DMS53 (cell line): Measurements from ENCODE around the gene GOLGA6L7.
"Not testable (repeated sequence)": the region's sequence is repeated elsewhere in the genome, so short reads cannot be mapped to it uniquely, and the experiment has no call there.

Experiments used
- DNase-seq: peaks from one replicate; lab custom pipeline; 2025; lab: John Stamatoyannopoulos, UW

The GOLGA6L7 gene

DNA sequence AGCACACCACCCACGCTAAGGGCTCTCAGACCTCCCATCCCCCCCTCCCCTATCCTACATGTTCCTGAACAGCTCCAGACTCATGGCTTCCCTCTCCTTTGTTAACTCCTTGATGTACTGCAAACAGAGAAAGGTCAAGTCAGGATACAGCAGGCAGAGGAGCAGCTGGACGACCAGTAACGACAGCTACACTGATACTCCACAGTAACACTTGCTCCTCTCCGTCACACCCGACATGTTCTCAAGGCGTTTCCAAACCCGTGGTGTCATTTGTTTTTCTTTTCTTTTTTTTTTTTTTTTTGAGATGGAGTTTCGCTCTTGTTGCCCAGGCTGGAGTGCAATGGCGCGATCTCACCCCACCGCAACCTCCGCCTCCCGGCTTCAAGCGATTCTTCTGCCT is 4.3 kb downstream of the GOLGA6L7 start:
- not testable (repeated sequence) for DNase-seq

DNA sequence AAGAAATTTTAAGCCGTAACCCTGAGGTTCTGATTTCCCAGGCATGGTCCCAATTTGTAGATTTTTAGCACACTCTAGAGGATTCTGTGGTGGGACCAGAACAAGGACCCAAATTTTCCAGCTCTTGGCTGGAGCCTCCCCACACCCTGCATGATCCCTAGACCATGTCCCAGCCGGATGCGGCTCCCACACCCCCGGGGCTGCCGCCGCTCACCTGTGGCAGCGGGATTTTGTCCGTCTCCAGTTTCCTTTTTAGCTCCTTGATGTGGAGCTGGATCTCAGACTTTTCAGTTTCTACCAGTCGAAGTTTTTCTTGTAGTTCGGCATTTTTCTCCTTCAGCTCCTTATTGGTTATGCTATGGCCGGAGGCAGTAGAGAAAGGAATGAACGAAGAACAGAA is 4.9 kb downstream of the GOLGA6L7 start:
- not testable (repeated sequence) for DNase-seq

DNA sequence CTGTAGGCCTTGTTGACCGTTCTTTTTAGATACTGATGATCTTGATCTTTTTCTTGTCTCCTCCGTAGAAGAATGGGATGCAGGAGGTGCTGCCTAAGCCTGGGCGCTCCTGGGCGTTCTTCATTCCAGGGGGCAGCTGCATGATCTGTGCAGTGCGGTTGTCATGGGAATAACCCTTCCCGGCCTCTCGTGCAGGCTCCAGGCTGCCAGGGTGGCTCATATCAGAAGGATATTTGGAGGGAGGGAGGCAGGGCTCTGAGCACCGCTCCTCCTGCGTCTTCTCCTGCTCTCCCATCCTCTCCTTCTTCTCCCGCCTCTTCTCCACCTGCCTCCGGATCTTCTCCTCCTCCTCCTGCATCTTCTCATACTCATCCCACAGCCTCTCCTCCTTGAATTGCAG is 6.2 kb downstream of the GOLGA6L7 start:
- not testable (repeated sequence) for DNase-seq

DNA sequence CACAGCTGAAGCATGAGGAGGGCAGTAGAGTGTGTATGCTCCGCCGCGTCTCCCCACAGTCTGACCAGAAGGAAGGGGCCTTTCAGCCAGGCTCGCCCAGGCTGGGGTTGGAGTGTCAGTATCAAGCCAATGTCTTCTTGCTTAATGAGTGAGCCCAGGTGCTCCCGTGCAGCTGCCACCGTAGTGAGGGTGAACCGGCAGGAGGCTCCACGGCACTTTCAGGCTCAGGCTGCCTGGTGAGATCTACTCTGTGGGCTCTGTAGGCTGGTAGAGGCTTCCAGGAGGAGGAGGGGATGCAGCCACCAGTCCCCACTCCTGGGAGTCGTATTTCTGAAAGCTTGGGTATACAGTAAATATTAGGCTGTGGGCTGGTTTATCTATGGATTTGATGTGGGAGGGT is 8.2 kb downstream of the GOLGA6L7 start:
- not testable (repeated sequence) for DNase-seq

DNA sequence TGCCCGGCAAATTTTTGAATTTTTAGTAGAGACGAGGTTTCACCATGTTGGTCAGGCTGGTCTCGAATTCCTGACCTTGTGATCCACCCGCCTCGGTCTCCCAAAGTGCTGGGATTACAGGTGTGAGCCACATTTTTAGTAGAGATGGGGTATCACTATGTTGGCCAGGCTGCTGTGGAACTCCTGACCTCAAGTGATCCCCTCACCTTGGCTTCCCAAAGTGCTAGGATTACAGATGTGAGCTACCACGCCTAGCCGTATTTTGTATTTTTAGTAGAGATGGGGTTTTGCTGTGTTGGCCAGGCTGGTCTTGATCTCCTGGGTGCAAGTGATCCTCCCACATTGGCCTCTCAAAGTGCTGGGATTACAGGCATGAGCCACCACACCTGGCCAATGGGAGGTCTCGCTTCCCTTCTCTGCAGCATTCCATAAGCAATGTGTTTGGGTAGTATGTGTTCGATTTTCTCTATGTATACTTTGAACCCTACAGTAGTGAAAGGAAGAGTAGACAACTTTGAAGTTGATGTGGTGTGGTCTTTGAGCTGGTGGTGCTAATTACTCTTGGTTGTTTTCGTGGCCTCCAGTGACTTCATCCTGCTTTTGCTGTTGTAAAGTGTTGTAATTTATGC is 13.4 kb downstream of the GOLGA6L7 start:
- not testable (repeated sequence) for DNase-seq

DNA sequence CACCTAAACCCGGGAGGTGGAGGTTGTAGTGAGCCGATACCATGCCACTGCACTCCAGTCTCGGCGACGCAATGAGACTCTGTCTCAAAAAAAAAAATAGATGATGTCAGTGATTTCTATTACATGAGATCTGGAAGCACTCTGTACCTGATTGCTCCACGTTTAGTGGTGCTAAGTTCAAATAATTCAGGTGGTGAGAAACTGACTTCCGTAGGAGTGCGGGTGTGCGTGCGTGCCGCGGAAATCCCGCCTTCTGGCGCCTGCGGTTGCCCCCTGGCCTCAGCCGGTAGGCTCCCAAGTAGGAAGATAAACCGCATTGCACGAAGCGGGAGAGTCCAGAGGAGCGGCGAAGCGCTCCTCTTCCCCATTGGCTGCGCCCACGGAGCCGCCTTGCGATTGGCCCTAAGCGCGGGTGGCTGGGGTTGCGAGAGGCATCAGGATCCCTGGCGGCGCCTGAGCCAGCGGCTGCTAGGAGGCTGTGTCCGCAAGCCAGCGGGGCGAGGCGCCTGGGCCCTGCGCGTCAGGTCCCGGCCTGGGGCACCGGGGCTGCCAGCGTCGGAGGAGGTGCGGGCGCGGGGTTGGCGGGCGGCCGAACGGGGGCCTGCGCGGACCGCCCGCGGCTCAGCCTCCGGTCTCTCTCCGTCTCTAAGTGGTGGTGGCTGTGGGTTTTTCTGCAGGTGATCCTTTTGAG is 16.4 kb downstream of the GOLGA6L7 start:
- DNase-seq = peak; percentile 95

DNA sequence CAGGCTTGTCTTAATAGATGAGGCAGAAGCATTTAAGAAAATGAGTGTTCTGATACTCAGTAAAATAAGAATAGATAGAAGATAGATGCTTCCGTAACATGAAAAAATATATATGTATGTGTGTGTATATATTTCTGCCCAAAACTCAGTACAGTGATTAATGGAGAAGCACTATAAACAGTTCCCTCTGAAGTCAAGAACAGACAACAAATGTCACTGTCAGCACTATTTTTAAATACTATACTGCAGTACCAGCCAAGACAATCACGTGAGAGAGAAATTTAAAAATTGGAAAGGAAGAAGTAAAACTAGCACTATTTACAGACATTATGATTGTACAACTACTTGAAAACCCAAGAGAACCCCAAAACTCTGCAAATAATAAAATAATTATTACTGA is 27.0 kb downstream of the GOLGA6L7 start:
- not testable (repeated sequence) for DNase-seq

DNA sequence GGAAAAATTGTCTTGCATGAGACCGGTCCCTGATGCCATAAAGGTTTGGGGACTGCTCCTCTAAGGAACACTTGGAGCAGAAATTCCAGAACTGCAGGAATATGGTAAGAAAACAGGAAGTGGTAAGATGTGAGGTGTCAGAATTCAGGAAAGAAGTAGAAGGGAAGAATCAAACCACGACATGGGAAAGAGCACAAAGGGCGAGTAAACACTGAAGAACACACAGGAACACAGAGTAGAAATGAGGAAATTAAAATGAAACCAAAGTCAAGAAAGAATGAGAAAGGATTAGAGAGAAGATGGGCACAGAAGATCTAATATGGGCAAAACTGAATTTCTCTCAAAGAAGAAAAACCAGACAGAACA is 28.5 kb downstream of the GOLGA6L7 start:
- DNase-seq = not testable (repeated sequence)

DNA sequence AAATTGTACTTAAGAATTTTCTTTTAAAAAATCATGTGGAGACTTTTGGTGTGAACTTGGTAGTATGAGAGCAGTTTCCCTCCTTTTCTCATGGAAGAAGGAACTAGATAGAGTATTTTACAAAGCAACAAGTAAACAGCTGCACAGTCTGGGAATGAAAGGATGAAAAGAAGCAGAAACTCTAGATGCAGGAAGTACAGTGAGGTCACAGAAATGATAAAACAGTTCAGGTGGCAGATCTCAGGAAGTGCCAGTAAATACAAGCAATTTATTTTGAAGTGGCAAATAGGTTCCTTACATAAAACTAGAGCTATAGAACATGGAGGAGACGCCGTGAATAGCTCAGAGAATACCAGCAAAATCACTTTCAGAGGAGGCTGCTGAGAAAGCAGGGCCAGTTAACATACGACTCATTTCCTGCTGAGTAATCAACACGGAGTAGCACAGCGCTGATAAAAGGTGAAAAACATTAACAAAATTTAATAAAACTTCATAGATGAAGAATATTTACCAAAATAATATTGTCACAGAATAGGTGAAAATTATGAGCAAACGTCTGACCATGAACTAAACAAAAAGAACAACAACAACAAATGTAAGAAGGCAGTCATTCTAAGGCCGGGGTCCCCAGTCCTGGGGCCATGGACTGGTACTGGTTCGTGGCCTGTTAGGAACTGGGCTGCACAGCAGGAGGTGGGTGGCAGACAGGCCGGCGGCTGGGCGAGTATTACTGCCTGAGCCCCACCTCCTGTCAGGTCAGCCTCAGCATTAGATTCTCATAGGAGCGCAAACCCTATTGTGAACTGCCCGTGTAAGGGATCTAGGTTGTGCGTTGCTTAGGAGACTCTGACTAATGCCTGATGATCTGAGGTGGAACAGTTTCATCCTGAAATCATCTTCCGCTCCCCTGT is 29.2 kb downstream of the GOLGA6L7 start:
- DNase-seq = peak; percentile 34

DNA sequence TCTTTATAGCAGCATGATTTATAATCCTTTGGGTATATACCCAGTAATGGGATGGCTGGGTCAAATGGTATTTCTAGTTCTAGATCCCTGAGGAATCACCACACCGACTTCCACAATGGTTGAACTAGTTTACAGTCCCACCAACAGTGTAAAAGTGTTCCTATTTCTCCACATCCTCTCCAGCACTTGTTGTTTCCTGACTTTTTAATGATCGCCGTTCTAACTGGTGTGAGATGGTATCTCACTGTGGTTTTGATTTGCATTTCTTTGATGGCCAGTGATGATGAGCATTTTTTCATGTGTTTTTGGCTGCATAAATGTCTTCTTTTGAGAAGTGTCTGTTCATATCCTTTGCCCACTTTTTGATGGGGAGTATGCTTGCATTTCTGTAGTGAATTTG is 30.3 kb downstream of the GOLGA6L7 start:
- not testable (repeated sequence) for DNase-seq

DNA sequence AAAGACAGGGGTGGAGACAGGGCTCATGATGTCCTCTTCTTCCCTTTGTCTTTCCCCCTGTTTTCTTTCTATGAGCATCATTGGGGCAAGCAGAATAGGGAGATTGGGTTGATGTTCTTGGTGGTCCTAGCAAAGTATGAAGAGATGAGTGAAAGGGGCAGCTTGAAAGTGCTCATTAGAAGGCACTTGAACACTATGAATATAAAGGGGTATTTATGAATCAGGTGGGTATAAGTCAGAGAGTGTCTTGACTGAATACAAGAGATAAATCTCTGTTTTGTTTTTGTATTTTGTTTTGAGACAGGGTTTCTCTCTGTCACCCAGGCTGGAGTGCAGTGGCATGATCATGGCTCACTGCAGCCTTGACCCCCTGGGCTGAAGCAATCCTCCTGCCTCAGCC is 34.4 kb downstream of the GOLGA6L7 start:
- not testable (repeated sequence) for DNase-seq

DNA sequence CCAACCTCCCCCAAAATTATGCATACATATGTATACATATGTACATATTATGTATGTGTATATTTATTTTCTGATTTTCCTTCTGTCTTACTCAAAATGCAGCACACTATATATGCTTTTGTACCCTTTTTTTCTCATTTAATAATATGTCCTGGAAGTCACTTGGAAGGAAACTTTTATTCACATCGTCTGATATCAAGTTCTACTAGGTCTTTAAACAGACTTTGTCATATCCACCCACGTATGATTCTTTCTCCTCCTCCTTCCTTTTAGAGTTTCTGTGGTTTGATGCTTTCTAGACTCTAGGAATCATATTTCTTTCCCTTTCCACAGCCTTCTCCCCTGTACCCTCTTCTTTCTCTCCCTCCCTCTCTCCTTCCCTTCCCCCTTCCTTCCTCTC is 35.1 kb downstream of the GOLGA6L7 start:
- DNase-seq = not testable (repeated sequence)

DNA sequence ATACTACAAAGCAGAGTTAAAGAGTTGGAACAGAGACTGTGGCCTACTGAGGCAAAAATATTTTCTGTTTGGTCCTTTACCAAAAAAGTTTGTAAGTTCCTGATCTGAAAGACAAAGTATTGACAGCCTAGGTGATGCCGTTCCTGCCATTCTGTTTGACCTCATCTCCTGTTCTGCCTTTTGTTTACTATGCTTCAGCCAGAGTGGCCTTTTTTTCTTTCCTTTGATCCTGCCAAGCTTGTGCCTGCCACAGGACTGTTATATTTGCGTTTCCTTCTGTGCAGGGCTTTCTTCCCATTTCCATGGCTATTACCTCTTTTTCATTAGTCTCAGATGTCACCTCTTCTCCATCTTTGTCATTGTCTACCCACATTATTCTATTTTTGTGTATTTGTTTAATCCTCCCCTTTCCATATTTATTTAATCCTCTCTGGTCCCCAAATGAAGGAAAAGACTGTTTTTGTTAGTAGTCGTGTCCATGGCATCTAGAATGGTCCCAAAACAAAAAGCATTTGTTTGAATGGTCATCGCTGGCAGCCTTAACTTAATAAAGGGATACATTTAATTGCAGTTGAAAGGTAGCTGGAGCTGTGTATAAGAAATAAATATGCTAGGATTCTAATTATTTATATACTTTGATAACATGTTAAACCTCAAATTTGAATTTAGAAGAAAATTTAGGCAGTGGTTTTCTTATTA is 36.4 kb downstream of the GOLGA6L7 start:
- peak; percentile 35 for DNase-seq

DNA sequence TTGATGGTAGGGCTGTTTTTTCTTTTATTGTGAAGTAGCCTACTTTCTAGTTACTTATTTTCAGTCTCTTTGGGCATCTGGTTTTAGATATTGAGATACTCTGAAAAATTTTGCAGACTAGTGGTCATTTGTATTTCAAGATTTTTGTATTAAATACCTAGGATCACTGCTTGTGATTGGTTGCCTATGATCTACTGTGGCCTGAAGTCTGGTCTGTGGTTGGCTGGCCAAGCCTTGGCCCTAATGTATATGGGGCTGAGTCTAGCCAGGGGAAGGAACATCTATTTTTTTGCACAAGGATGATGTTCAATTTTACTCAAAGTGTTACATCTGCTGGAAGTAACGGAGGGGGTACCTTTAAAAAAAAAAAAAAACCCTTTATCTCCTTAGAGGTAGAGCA is 38.0 kb downstream of the GOLGA6L7 start:
- DNase-seq = not testable (repeated sequence)

DNA sequence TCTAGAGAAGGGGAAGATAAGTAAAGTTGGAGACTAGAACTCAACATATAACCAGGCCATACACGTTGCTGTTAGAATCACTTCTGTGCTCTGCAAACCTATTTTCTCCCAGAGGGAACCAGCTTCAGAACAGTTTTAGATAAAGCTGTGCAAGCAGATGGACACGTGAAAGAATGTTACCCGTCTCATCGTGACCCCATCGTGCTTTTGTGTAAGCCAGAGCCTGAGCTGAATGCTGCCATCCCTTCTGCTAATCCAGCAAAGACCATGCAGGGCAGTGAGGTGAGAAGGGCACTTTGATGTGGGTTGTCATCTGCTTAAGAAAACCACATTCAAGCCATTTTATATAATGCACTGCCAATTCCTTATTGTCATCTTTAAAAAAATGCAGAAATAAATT is 40.3 kb downstream of the GOLGA6L7 start:
- DNase-seq = not testable (repeated sequence)

DNA sequence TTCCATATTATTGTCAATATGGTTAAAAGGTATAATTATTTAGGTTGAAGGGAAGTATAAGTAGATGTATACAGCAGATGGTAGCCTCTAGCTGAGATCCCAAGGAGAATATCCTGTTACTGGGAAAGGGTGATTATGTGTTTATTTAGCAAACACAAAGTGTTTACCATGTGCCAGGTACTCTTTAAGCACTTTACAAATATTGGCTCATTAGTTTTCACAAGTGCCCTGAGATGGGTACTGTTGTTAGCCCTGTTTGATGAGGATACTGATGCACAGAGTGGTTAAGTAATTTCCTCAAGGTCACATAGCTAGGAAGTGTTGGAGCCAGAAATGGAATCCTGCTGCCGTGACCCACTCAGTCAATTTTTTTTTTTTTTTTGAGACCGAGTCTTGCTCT is 48.1 kb downstream of the GOLGA6L7 start:
- DNase-seq = peak; percentile 92

DNA sequence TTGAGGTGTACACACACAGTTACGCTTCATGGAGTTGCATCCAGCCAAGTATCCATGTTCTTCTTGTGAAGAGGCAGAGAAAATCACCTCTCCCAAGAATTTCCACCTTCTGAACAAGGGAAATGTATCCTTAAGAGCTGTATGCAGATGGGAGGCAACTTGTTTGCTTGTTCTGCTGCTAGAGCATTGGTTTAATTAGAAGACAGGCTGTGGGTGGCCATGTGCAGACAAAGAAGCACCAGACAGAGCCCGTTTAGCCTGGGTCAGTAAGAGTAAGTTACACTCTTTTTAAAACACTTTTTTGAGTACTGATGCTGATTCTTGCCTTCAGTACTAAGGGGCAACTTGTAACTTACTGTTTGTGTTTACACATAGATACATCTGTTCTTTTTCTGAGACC is 50.2 kb downstream of the GOLGA6L7 start:
- not testable (repeated sequence) for DNase-seq

DNA sequence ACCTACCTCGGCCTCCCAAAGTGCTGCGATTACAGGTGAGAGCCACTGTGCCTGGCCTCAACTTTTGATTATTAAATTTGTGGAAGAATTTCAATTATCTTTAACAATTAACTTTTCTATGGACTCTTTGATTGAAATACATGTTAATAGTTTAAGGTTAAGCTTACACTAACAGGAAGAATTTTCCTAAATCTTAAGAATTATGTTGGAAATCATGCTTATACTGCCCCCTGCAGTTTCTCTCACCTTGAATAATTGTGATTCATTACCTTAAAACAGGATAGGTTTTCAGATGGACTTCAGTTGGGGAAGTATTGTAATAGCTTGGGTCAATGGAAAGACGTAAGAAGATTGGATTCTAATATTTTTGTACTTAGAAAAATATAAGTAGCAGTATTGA is 54.2 kb downstream of the GOLGA6L7 start:
- DNase-seq = peak; percentile 28
